ENCODE measurements around the gene CD1B.
"Not testable (repeated sequence)": the region's sequence is repeated elsewhere in the genome, so short reads cannot be mapped to it uniquely, and the experiment has no call there.

Gene CD1B

DNA sequence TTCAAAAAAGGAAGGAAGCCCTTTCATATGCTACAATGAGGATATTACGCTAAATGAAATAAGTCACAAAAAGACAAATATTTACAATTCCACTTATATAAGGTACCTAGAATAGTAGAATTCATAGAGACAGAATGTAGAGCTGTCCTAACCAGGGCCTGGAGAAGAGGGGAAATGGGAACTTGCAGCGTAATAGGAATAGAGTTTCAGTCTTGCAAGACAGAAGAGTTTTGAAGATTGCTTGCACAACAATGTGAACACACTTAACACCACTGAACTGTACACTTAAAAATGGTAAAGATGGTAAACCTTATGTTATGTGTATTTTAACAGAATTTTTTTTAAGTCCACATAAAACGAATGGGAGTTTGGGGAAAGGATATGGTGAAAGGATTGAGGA, 2.9 kb downstream of the CD1B start:
- no peak for DNase-seq (ENCODE audit: low spot score)

DNA sequence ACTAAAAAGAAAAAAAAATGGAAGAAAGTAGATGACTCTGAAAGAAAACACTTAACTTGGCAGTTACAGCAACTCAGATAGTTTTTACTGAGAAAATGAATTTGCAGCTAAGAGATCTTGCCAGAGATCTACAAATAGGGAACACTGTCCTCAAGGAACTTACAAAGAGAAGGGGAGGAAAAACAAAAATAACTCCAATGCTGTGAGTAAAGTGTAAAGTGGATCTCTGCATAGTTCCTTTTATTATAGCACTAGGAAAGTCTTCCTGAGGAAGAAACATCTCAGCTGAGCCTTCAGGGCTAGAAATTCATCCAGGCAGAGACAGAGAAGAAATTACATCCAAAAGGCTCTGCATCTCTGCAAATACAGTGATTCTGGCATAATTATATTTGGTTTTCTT, 3.9 kb downstream of the CD1B start:
- DNase-seq (ENCODE audit: low spot score) = no peak

- no peak for DNase-seq (ENCODE audit: low spot score)
Observed at GRCh38 chr1:158324395-158324794, 6.9 kb downstream of the CD1B start.

DNA sequence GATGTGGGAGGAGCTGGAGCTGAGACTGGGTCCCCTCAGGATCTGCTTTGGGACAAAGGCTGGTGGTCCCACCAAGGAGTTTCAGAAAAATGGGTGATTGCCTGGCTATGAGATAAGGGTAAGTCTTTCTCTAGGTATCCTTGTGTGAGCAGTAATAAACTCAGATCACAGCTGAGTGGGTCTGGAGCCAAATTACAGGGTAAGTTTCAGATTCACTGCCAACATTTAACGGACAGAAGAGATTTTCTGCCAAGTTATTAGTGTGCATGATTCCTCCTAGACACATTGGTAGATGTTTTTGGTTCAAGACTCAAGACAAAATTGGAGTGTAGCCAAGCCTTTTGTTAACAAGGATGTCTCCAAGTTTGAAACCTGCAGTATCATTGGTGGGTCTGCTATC, 7.5 kb downstream of the CD1B start:
- no peak for DNase-seq (ENCODE audit: low spot score)

- DNase-seq (ENCODE audit: low spot score) = no peak
Observed at GRCh38 chr1:158311066-158311465, 20.3 kb downstream of the CD1B start.

DNA sequence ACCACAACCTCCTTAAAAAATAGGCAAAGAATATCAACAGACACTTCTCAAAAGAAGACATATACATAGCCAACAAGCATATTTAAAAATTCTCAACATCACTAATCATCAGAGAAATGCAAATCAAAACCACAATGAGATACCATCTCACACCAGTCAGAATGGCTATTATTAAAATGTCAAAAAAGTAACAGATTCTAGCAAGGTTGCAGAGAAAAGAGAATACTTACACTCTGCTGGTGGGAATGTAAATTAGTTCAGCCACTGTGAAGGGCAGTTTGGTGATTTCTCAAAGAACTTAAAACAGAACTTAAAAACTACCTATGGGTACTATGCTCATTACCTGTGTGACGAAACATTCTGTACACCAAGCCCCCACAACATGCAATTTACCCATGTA, 20.7 kb downstream of the CD1B start:
- DNase-seq (ENCODE audit: low spot score) = no peak

DNA sequence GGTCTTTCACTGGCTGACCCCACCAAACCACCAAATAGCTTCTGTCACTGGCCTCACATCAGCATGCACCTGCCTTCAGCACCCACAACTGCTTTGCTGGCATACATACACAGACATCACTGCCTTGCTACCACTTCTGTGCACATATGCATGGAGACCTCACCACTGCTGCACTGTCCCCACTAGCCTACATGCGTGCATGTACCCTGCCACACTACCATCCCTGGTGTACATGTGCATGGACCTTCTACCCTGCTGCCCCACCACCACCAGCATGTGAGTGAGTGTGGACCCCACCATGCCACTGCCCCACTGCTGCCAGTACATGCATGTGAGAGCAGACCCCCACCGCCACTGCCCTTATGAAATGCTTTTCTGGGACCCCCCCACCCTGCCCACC, 35.5 kb downstream of the CD1B start:
- no peak for DNase-seq (ENCODE audit: low spot score)

DNA sequence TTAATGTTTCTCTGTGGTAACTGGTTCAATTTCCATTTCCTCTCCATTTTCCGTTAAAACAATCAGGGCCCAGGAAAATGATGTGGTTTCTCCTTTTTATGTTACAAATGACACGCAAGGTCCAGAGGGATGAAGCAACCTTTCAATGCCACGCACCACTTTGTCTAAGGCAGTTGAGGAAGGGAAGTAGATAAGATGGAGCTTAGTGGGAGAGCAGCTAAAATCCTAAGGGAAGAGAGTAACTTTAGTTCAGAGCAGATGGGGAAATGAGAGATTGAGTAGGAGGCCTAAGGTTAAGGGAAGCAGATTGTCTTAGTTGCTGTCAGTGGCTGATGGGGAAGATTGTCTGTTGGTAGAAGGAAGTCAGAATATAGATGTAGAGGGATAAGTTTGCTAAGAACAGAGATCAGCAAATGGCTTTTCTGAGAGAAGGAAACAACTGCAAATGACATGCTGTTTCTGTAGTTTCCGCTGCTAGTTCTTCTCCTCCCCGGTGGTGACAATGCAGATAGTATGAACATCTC, 40.9 kb downstream of the CD1B start:
- DNase-seq (ENCODE audit: low spot score) = no peak

GRCh38 chr1:158289811-158290210, 41.5 kb downstream of the CD1B start, which contains the start of gene CD1C:
Gene CD1C (plus strand): TSS chr1:158289923. CDS start chr1:158290065, 142 bp downstream.
- no peak for DNase-seq (ENCODE audit: low spot score)

- peak; percentile 37 for DNase-seq (ENCODE audit: low spot score)
Observed at GRCh38 chr1:158286941-158287346, 44.4 kb downstream of the CD1B start.

DNA sequence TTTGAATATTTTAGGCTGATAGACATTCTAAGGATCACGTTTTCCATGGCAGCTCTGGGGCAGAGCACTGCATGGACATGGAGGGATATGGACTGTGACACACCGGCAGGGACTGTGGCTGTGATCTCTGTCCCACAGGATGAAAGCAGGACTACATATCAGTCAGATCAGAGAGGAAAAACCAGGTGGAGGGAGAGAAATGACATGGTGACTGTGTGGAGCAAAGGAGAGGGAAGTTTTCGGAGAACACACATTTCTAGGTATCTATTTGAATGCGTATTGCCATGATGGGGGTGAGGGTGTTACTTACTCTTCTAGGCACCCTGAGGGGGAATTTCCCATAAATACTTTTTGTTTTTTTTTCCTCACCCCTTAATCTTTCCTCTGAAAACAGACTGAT, 44.8 kb downstream of the CD1B start:
- DNase-seq (ENCODE audit: low spot score) = no peak

GRCh38 chr1:158285756-158286241, 45.5 kb downstream of the CD1B start:
- peak; percentile 90 for DNase-seq (ENCODE audit: low spot score)

GRCh38 chr1:158283965-158284364, 47.4 kb downstream of the CD1B start:
- no peak for DNase-seq (ENCODE audit: low spot score)

- not testable (repeated sequence) for DNase-seq (ENCODE audit: low spot score)
Observed at GRCh38 chr1:158282421-158282820, 48.9 kb downstream of the CD1B start.

All from NAMALWA (cell line).